ENCODE measurements around the gene MAPK9. TPM values are rescaled to one million over a fixed set of nuclear protein-coding genes. Genes with fewer than 3 reads are reported as not detected.

Gene MAPK9
- total RNA-seq, 1 experiment from 2014 or later = 44.1 TPM

- Histone ChIP-seq H3K4me1 (ENCODE audit: control insufficient read depth, insufficient read depth, low read length) (peaks cover 3% of the 10 kb centered on the region), H3K36me3 (ENCODE audit: control insufficient read depth, insufficient read depth, low read length) (no peaks in the 10 kb centered on the region), H3K27me3 (ENCODE audit: control insufficient read depth, insufficient read depth, low read length) (no peaks in the 10 kb centered on the region), H3K9me3 (ENCODE audit: control insufficient read depth, insufficient read depth, low read depth, low read length) (no peaks in the 10 kb centered on the region), H3K27ac (ENCODE audit: low read length) (no peak overlapping the region), H3K4me3 (ENCODE audit: low read depth in 2 of 2, low read length in 2 of 2) (no peak overlapping the region)
- CTCF ChIA-PET = no interaction called here
- in situ Hi-C loops (cut with HindIII; ENCODE audit: low pct_unique_long_range_greater_than_20kb, low sequenced_read_pairs) = no loop called here
- ATAC-seq (no peak), DNase-seq (ENCODE audit: low read depth, low spot score) (no peak)
- POLR2A ChIA-PET = no interaction called here
- TF ChIP-seq TCF7L2 (IDR thresholded peaks at IDR 0.05; ENCODE audit: low read depth, low read length) (no peak), SIN3A (IDR thresholded peaks at IDR 0.05; ENCODE audit: borderline replicate concordance, insufficient read depth, low read depth, low read length) (no peak)
- TF ChIP-seq, protein P1, sequence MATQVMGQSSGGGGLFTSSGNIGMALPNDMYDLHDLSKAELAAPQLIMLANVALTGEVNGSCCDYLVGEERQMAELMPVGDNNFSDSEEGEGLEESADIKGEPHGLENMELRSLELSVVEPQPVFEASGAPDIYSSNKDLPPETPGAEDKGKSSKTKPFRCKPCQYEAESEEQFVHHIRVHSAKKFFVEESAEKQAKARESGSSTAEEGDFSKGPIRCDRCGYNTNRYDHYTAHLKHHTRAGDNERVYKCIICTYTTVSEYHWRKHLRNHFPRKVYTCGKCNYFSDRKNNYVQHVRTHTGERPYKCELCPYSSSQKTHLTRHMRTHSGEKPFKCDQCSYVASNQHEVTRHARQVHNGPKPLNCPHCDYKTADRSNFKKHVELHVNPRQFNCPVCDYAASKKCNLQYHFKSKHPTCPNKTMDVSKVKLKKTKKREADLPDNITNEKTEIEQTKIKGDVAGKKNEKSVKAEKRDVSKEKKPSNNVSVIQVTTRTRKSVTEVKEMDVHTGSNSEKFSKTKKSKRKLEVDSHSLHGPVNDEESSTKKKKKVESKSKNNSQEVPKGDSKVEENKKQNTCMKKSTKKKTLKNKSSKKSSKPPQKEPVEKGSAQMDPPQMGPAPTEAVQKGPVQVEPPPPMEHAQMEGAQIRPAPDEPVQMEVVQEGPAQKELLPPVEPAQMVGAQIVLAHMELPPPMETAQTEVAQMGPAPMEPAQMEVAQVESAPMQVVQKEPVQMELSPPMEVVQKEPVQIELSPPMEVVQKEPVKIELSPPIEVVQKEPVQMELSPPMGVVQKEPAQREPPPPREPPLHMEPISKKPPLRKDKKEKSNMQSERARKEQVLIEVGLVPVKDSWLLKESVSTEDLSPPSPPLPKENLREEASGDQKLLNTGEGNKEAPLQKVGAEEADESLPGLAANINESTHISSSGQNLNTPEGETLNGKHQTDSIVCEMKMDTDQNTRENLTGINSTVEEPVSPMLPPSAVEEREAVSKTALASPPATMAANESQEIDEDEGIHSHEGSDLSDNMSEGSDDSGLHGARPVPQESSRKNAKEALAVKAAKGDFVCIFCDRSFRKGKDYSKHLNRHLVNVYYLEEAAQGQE (IDR thresholded peaks at IDR 0.05; ENCODE audit: insufficient read depth in 1 of 2, low read depth in 2 of 2, low read length in 1 of 2) = no peak
- no TSS peak for BruUV-seq (replicated peaks)
- intact Hi-C loops (cut with micrococcal nuclease; ENCODE audit: unreplicated experiment) = no loop called here
These were observed 38.4 kb upstream of the MAPK9 start for GRCh38 chr5:180330270-180330648.

GRCh38 chr5:180329606-180330269, 37.9 kb upstream of the MAPK9 start:
- DNase-seq (ENCODE audit: low read depth, low spot score) (no peak), ATAC-seq (no peak)
- ChIA-PET POLR2A (no interaction called here), CTCF (interaction anchor here (0.8 to 2.1 kb wide), 3 partner anchors 36 to 144 kb away, joined by 3 to 18 read pairs (median 3); no protein-coding TSS in a partner anchor)
- BruUV-seq (replicated peaks) = no TSS peak
- Histone ChIP-seq H3K36me3 (ENCODE audit: control insufficient read depth, insufficient read depth, low read length) (no peaks in the 10 kb centered on the region), H3K27me3 (ENCODE audit: control insufficient read depth, insufficient read depth, low read length) (no peaks in the 10 kb centered on the region), H3K9me3 (ENCODE audit: control insufficient read depth, insufficient read depth, low read depth, low read length) (no peaks in the 10 kb centered on the region), H3K27ac (ENCODE audit: low read length) (no peak overlapping the region), H3K4me1 (ENCODE audit: control insufficient read depth, insufficient read depth, low read length) (peaks cover 3% of the 10 kb centered on the region), H3K4me3 (ENCODE audit: low read depth in 2 of 2, low read length in 2 of 2) (no peak overlapping the region)
- intact Hi-C loops (cut with micrococcal nuclease; ENCODE audit: unreplicated experiment) (loop anchor here (5.0 to 10.0 kb wide), 2 partner anchors 37 to 125 kb away; partner anchors contain the start of genes MAPK9 and RASGEF1C), in situ Hi-C loops (cut with HindIII; ENCODE audit: low pct_unique_long_range_greater_than_20kb, low sequenced_read_pairs) (no loop called here)
- TF ChIP-seq, protein P1 (IDR thresholded peaks at IDR 0.05; ENCODE audit: insufficient read depth in 1 of 2, low read depth in 2 of 2, low read length in 1 of 2) = no peak
- no peak for TF ChIP-seq POLR2AphosphoS5 (IDR thresholded peaks at IDR 0.05; ENCODE audit: low read depth, low read length)
- TF ChIP-seq TCF7L2 (IDR thresholded peaks at IDR 0.05; ENCODE audit: low read depth, low read length) = no peak
- TF ChIP-seq, protein P2, sequence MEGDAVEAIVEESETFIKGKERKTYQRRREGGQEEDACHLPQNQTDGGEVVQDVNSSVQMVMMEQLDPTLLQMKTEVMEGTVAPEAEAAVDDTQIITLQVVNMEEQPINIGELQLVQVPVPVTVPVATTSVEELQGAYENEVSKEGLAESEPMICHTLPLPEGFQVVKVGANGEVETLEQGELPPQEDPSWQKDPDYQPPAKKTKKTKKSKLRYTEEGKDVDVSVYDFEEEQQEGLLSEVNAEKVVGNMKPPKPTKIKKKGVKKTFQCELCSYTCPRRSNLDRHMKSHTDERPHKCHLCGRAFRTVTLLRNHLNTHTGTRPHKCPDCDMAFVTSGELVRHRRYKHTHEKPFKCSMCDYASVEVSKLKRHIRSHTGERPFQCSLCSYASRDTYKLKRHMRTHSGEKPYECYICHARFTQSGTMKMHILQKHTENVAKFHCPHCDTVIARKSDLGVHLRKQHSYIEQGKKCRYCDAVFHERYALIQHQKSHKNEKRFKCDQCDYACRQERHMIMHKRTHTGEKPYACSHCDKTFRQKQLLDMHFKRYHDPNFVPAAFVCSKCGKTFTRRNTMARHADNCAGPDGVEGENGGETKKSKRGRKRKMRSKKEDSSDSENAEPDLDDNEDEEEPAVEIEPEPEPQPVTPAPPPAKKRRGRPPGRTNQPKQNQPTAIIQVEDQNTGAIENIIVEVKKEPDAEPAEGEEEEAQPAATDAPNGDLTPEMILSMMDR (IDR thresholded peaks at IDR 0.05) = no peak
- no peak for TF ChIP-seq SIN3A (IDR thresholded peaks at IDR 0.05; ENCODE audit: borderline replicate concordance, insufficient read depth, low read depth, low read length)

Data from Panc1 (cell line).